ENCODE measurements around the gene MTR. TPM values are rescaled to one million over a fixed set of nuclear protein-coding genes. Genes with fewer than 3 reads are reported as not detected.

The MTR gene
- total RNA-seq, 1 donor from 2014 or later: 49.0 TPM

DNA sequence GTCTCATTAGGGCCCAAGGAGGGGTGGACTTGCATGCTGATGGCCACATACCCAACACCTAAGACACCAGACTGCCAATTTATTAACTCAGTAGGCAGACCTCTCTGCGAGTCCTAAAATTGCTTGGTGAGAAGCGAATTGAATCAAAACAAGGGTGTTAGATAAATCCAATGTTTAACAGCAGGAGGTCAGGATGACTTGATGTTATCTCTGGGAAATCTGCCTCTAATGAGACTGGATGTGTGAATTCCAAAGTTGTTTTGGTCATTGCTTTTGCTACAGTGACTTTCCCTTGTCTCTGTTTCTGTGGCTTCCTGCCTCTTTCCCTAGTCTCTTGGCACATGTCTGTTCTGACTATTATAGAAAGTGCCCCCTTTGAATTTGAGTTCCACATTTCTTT is 20.8 kb downstream of the MTR start:
- ATAC-seq (no peak), DNase-seq (ENCODE audit: missing footprints) (no peak)
- intact Hi-C loops (cut with DNase I): no loop called here

DNA sequence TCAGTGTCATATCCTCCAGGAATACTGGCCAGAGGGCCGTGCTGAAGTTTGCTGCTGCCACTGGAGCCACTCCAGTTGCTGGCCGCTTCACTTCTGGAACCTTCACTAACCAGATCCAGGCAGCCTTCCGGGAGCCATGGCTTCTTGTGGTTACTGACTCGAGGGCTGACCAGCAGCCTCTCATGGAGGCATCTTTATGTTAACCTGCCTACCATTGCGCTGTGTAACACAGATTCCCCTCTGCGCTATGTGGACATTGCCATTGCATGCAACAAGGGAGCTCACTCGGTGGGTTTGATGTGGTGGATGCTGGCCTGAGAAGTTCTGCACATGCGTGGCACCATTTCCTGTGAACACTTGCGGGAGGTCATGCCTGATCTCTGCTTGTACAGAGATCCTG is 24.8 kb downstream of the MTR start:
- DNase-seq (ENCODE audit: missing footprints): peak; percentile 60
- ATAC-seq: no peak
- intact Hi-C loops (cut with DNase I): no loop called here

GRCh38 chr1:236821091-236821627 is 26.1 kb downstream of the MTR start:
- ATAC-seq (no peak), DNase-seq (ENCODE audit: missing footprints) (no peak)
- intact Hi-C loops (cut with DNase I): no loop called here

- intact Hi-C loops (cut with DNase I): no loop called here
- DNase-seq (ENCODE audit: missing footprints) (no peak), ATAC-seq (no peak)
These were observed 28.5 kb downstream of the MTR start for GRCh38 chr1:236823559-236823958.

DNA sequence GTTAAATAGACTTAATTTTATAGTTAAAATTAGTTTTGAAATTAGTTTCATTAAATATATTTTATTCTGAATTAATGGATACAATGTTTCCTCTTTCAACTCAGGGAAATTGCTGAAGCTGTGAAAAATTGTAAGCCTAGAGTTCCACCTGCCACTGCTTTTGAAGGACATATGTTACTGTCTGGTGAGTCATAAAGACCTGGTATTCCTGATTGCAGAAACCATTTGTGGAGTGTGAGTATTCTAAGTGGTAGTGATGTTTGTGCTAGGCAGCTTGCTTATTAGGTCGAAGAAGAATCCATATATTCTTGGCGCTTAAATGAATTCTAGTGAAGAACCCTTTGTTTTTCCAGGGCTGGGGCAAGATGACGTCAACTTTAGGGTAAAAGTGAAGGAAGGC is 34.0 kb downstream of the MTR start:
- ATAC-seq (no peak), DNase-seq (ENCODE audit: missing footprints) (no peak)
- intact Hi-C loops (cut with DNase I): no loop called here

DNA sequence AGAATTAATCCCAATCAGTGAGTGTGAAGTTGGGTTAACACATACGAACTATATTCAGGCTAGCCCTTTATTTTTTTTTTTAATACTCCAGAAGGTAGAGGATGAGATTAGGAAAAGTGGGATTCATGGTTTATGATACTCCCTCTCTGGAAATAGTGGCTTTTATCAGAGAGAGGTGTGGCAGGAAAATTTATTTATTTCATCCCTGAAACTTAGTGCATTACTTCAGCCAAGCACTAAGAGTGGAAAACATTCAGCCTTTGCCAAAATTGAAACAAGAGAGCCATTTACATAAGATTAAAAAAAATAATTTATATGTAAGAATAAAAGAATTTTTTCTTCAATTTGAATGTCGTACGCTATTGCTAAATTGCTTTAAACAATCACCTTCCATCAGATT is 35.0 kb downstream of the MTR start:
- ATAC-seq (peak; percentile 54), DNase-seq (ENCODE audit: missing footprints) (no peak)
- intact Hi-C loops (cut with DNase I): no loop called here

- intact Hi-C loops (cut with DNase I): no loop called here
These were observed 35.5 kb downstream of the MTR start for GRCh38 chr1:236830560-236830959.

GRCh38 chr1:236833575-236833974 is 38.5 kb downstream of the MTR start:
- intact Hi-C loops (cut with DNase I): no loop called here
- DNase-seq (ENCODE audit: missing footprints) (no peak), ATAC-seq (no peak)

More at GRCh38 chr1:236830560-236830959, 35.5 kb downstream of the MTR start:
- DNase-seq (ENCODE audit: missing footprints) (no peak), ATAC-seq (peak; percentile 94)

GRCh38 chr1:236834876-236835275 is 39.8 kb downstream of the MTR start:
- DNase-seq (ENCODE audit: missing footprints): no peak
- intact Hi-C loops (cut with DNase I): no loop called here

GRCh38 chr1:236835491-236835890 is 40.4 kb downstream of the MTR start:
- intact Hi-C loops (cut with DNase I): no loop called here

More at GRCh38 chr1:236834876-236835275, 39.8 kb downstream of the MTR start:
- no peak for ATAC-seq

GRCh38 chr1:236836157-236836556 is 41.1 kb downstream of the MTR start:
- intact Hi-C loops (cut with DNase I): no loop called here
- DNase-seq (ENCODE audit: missing footprints) (no peak), ATAC-seq (no peak)

More at GRCh38 chr1:236835491-236835890, 40.4 kb downstream of the MTR start:
- ATAC-seq: no peak
- no peak for DNase-seq (ENCODE audit: missing footprints)

- DNase-seq (ENCODE audit: missing footprints) (no peak), ATAC-seq (no peak)
- intact Hi-C loops (cut with DNase I): no loop called here
These were observed 42.0 kb downstream of the MTR start for GRCh38 chr1:236837115-236837514.

DNA sequence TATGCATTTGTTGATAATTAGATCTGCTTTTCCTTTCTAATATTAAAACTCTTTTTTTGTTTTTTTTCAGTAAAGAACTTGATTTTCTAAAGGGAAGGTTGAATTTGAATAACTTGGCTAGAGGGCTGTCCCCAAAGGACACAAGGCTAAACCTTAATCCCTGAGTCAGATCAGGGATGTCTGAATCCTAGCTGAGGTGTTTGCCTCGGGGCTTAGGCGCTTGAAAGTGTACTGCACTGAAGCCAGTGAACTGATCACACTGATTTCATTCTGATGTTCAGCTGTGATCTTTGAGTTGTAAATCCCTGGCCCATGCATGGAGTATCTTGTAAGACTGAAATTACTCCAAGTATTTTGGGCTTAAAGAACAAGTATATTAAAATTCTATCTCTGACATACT is 42.8 kb downstream of the MTR start:
- ATAC-seq: no peak
- no peak for DNase-seq (ENCODE audit: missing footprints)
- intact Hi-C loops (cut with DNase I): no loop called here

GRCh38 chr1:236841341-236841740 is 46.2 kb downstream of the MTR start:
- no peak for ATAC-seq
- intact Hi-C loops (cut with DNase I): no loop called here

GRCh38 chr1:236844499-236845271 is 49.6 kb downstream of the MTR start:
- DNase-seq (ENCODE audit: missing footprints) (no peak), ATAC-seq (peak; percentile 81)
- intact Hi-C loops (cut with DNase I): no loop called here

More at GRCh38 chr1:236841341-236841740, 46.2 kb downstream of the MTR start:
- DNase-seq (ENCODE audit: missing footprints): no peak

DNA sequence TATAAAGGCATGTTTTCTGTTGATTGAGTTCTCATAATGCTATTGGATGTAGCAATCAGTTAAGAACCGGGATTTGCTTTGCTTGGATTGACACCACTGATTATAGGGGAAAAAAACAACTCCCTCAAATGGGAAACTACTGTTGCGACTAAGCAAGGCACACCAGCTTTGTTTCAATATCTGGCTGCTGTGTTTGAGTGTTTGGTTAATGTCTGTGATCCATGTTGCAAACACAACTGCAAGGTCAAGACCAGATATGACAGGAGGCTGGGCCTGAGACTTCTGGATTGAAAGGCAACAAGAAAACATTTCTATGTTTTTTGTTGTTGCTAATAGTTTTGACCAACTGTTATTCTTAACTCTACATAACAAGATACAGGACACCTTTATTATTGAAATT is 50.7 kb downstream of the MTR start:
- no peak for DNase-seq (ENCODE audit: missing footprints)
- intact Hi-C loops (cut with DNase I): no loop called here
- no peak for ATAC-seq

DNA sequence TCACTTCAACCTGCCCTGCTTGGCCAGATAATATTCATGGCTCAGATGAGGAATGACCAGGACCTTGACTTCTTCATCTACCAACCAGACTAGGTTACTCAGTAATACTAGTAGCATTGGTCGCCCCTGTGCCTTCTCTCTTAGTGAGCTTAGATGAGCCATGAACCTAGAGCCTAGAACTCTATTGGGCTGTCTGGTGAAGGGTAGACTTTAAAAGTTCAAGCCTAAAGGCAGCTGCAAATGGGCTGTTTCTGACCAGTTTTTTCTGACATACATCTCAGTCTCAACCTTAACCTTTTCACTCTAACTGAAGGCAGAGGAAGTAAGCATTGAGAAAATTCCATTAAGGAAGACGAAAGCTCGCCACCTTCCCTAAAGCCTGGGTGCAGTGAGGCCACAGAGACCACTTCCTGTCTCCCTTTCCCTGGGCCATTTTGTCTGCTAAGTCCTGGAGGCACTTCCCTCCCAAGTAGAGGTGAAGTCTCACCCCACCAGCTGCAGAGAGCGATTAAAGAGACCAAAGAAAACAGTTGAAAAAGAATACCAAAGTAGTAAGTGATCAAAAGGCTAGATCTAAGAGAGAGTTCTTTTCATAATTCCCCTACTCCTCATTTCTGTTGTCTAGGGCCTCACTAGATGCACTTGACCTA is 53.3 kb downstream of the MTR start:
- ATAC-seq (no peak), DNase-seq (ENCODE audit: missing footprints) (no peak)
- intact Hi-C loops (cut with DNase I): no loop called here

DNA sequence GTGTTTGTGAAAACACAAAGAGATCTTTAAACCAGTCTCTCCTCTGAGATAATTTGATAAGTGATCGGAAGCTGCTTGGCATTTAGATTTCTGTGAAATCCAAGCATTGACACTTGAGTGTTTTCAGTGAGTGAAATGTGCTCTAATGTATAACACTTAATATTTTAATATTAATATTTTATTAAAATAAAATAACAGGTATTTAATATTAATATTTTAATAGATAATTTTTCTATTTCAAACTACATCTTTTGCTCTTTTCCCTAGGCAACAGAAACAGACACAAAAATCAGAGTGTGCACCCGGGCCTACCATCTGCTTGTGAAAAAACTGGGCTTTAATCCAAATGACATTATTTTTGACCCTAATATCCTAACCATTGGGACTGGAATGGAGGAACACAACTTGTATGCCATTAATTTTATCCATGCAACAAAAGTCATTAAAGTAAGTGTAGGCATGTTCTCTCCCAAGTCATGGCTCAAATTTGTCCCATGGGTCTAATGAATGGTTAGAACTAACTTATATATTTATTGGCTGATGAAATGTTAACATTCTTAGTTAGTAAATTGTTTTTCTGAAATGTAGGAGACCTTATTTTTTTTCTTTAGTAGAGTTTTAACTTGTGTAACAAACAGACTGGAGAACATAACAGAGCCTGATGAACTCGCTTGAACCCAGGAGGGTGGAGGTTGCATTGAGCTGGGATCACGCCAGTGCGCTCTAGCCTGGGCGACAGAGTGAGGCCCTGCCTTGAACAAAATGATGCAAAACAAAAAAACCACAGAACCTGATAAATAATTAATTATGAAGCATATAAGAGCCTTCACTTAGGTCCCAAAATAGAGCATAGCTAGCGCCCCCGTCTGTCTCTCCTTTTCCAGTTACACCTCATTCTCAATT is 55.2 kb downstream of the MTR start:
- DNase-seq (ENCODE audit: missing footprints) (no peak), ATAC-seq (no peak)
- intact Hi-C loops (cut with DNase I): no loop called here

- no peak for DNase-seq (ENCODE audit: missing footprints)
- intact Hi-C loops (cut with DNase I): no loop called here
- ATAC-seq: no peak
These were observed 56.8 kb downstream of the MTR start for GRCh38 chr1:236851871-236852270.

Measured in Right ventricle myocardium inferior (tissue), 1 donor.